Dendritic cell treated with granulocyte-macrophage colony-stimulating factor and Interleukin-4, amounts not matched to agents 40 ng/mL and 50 ng/mL, for 4 days (primary cell): ENCODE data around the gene CHP2.
A peak's percentile ranks its signal among the peaks of the same experiment; 100 is the strongest.

ENCODE experiments used
- H3K27ac Mint-ChIP-seq: one replicate; pipeline ENCODE4 v1.8.0; 2022; ENCODE audit warnings: mild to moderate bottlenecking, mixed read lengths
- H3K27me3 Mint-ChIP-seq: one replicate; pipeline ENCODE4 v1.8.0; 2022; ENCODE audit warnings: mild to moderate bottlenecking, mixed read lengths
- H3K36me3 Mint-ChIP-seq: one replicate; pipeline ENCODE4 v1.8.0; 2022; ENCODE audit warnings: low read depth, mixed read lengths
- H3K4me1 Mint-ChIP-seq: one replicate; pipeline ENCODE4 v1.8.0; 2022; ENCODE audit warnings: low read depth, mixed read lengths
- H3K4me3 Mint-ChIP-seq: one replicate; pipeline ENCODE4 v1.8.0; 2022; ENCODE audit warnings: mild to moderate bottlenecking, moderate library complexity, mixed read lengths
- H3K9me3 Mint-ChIP-seq: one replicate; pipeline ENCODE4 v1.8.0; 2022; ENCODE audit warnings: mixed read lengths
- intact Hi-C: fragments of 100-400 bp; cut with micrococcal nuclease; formaldehyde crosslinking; loops from one replicate; pipeline ENCODE4 v1.15.0; 2022

Gene CHP2

DNA sequence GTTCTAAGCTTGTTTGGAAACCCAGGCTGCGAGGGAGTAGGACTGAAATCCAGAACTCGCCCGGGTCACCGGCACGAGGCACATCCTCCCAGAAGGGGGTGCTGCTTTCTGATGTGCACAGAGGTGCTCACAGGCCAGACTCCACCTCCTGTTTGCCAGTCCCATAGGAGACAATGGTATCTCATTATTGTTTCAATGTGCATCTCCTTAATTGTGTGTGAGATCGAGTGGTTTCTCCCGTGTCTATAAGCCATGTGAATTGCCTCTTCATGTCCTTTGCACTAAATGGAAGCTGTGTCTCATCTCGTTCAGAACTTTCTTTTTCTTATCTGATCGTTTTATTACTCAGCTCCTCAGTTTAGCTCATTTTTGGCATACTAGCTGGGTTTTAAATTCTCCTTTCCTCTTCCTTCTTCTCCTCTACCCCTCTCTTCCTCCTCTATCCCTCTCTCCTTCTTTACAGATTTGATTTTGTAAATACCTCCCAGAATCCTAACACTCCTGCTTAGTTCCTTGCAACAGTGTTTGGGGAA is 48.8 kb downstream of the CHP2 start:
- H3K27me3 Mint-ChIP-seq: peaks cover 4% of the 10 kb centered on the region
- H3K9me3 Mint-ChIP-seq: no peaks in the 10 kb centered on the region
- intact Hi-C loops: loop anchor here (10.0 kb wide), 1 partner anchor 61 kb away; no protein-coding TSS in a partner anchor
- H3K36me3 Mint-ChIP-seq: no peaks in the 10 kb centered on the region
- no peak overlapping the region for H3K27ac Mint-ChIP-seq
- H3K4me3 Mint-ChIP-seq: no peak overlapping the region
- peaks cover 23% of the 10 kb centered on the region for H3K4me1 Mint-ChIP-seq

DNA sequence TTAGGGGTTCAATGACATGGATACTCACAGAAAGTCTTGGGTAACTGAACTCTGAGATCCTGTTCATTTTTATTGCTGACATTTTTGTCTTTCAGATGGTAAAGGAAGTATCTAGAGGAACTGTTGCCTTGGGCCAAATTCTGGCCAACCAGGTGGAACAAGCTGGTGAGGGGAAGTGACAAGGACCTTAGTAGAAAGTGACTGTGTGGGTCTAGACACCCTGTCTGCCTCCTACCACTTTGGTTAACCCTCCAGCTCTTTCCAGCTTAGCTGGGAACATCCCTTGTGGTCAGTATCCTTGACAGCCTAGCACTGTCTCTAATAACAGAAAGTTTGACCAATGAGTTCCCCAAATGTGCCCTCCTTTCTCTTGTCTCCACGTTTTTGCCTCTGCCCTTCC is 52.2 kb downstream of the CHP2 start:
- Mint-ChIP-seq H3K4me3 (no peak overlapping the region), H3K27me3 (peaks cover 16% of the 10 kb centered on the region), H3K4me1 (peaks cover 25% of the 10 kb centered on the region), H3K27ac (peak overlapping the region; percentile 75), H3K36me3 (no peaks in the 10 kb centered on the region), H3K9me3 (no peaks in the 10 kb centered on the region)
- intact Hi-C loops: loop anchor here (10.0 kb wide), 1 partner anchor 58 kb away; no protein-coding TSS in a partner anchor
